ENCODE data around the gene MRTO4.
"Not testable (repeated sequence)": the region's sequence is repeated elsewhere in the genome, so short reads cannot be mapped to it uniquely, and the experiment has no call there.

GRCh38 chr1:19273844-19274531 lies 22.4 kb downstream of the MRTO4 start:
- TF ChIP-seq CTCF (IDR thresholded peaks at IDR 0.05; ENCODE audit: borderline replicate concordance, extremely low read depth, low read length, poor library complexity, severe bottlenecking); EZH2 (IDR thresholded peaks at IDR 0.05; ENCODE audit: borderline replicate concordance, low read depth, low read length, severe bottlenecking): not testable (repeated sequence)

Measured in DND-41 (cell line).